Osteoblast (primary cell): ENCODE results near the gene CLCN1. TPM values are rescaled to one million over a fixed set of nuclear protein-coding genes. Genes with fewer than 3 reads are reported as not detected.
A peak's percentile ranks its signal among the peaks of the same experiment; 100 is the strongest.

Source experiments
- DNase-seq: peaks from one replicate; pipeline ENCODE4 v3.0.0; 2011; ENCODE audit warnings: low spot score, mixed read lengths; ENCODE audit not compliant: insufficient read length; ENCODE audit errors: missing footprints
- H2AFZ ChIP-seq: 2 replicates; pipeline ENCODE4 v1.6.0; 2011; ENCODE audit warnings: mild to moderate bottlenecking, low read length
- H3K27ac ChIP-seq: 2 replicates; pipeline ENCODE4 v1.5.1; 2011; ENCODE audit warnings: mild to moderate bottlenecking, low read depth, low read length, moderate library complexity
- H3K27me3 ChIP-seq: 2 replicates; pipeline ENCODE4 v1.6.0; 2012; ENCODE audit warnings: mild to moderate bottlenecking, control low read depth, inconsistent platforms, low read length, moderate library complexity; ENCODE audit not compliant: insufficient read depth
- H3K36me3 ChIP-seq: 2 replicates; pipeline ENCODE4 v1.5.1; 2011; ENCODE audit warnings: mild to moderate bottlenecking, low read length, control low read depth, moderate library complexity; ENCODE audit not compliant: insufficient read depth
- H3K4me1 ChIP-seq: 2 replicates; pipeline ENCODE4 v1.5.1; 2011; ENCODE audit warnings: mild to moderate bottlenecking, low read length, control low read depth, moderate library complexity; ENCODE audit not compliant: insufficient read depth
- H3K4me2 ChIP-seq: 2 replicates; pipeline ENCODE4 v1.6.0; 2011; ENCODE audit warnings: mild to moderate bottlenecking, low read length; ENCODE audit not compliant: insufficient read depth
- H3K4me3 ChIP-seq: fragments of 200-600 bp; sonication (generic); 3 replicates; pipeline ENCODE4 v1.5.1; 2012; ENCODE audit warnings: mild to moderate bottlenecking, low read length, inconsistent platforms; ENCODE audit not compliant: insufficient read depth
- H3K79me2 ChIP-seq: 2 replicates; pipeline ENCODE4 v1.6.0; 2012; ENCODE audit warnings: mild to moderate bottlenecking, low read length, control low read depth, inconsistent platforms; ENCODE audit not compliant: insufficient read depth
- H3K9me3 ChIP-seq: 2 replicates; pipeline ENCODE4 v1.5.1; 2011; ENCODE audit warnings: low read depth, low read length, control low read depth
- H4K20me1 ChIP-seq: 2 replicates; pipeline ENCODE4 v1.6.0; 2012; ENCODE audit warnings: mild to moderate bottlenecking, low read length, control low read depth; ENCODE audit not compliant: insufficient read depth
- total RNA-seq: library from RNA; depleted of rRNA; stranded (reverse); fragments of >200 nt; gene quantifications from 2 replicates; pipeline ENCODE4 v1.2.3, GENCODE V29; 2012
- TF ChIP-seq, protein P1 (sequence below): IDR thresholded peaks from 2 replicates; pipeline ENCODE4 v1.5.1; 2011; ENCODE audit warnings: mild to moderate bottlenecking, low read depth, low read length, moderate library complexity; ENCODE audit errors: extremely low read depth

Gene CLCN1
- total RNA-seq, 1 donor, result under 0.01 TPM

DNA sequence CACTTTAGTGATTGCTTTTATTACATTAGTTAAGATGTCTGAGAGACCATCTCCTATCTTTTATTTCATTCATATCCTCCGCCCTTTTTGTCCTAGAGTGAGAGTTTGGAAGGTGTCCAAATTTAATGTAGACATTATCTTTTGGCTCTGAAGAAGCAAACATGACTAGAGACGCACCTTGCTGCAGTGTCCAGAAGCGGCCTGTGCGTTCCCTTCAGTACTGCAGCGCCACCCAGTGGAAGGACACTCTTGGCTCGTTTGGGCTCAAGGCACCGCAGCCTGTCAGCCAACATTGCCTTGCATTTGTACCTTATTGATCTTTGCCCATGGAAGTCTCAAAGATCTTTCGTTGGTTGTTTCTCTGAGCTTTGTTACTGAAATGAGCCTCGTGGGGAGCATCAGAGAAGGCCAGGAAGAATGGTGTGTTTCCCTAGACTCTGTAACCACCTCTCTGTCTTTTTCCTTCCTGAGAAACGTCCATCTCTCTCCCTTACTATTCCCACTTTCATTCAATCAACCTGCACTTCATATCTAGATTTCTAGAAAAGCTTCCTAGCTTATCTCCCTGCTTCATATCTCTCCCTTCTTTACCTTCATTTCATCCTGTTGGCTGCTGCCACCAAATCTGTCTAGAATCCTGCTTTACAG is 10.4 kb upstream of the CLCN1 start:
- TF ChIP-seq, protein P1, sequence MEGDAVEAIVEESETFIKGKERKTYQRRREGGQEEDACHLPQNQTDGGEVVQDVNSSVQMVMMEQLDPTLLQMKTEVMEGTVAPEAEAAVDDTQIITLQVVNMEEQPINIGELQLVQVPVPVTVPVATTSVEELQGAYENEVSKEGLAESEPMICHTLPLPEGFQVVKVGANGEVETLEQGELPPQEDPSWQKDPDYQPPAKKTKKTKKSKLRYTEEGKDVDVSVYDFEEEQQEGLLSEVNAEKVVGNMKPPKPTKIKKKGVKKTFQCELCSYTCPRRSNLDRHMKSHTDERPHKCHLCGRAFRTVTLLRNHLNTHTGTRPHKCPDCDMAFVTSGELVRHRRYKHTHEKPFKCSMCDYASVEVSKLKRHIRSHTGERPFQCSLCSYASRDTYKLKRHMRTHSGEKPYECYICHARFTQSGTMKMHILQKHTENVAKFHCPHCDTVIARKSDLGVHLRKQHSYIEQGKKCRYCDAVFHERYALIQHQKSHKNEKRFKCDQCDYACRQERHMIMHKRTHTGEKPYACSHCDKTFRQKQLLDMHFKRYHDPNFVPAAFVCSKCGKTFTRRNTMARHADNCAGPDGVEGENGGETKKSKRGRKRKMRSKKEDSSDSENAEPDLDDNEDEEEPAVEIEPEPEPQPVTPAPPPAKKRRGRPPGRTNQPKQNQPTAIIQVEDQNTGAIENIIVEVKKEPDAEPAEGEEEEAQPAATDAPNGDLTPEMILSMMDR, result peak; percentile 78
- Histone ChIP-seq H3K9me3 (no peaks in the 10 kb centered on the region), H3K4me2 (no peak overlapping the region), H3K4me3 (no peak overlapping the region), H3K27me3 (no peaks in the 10 kb centered on the region), H3K79me2 (no peaks in the 10 kb centered on the region), H4K20me1 (no peaks in the 10 kb centered on the region), H3K36me3 (peaks cover 71% of the 10 kb centered on the region), H3K4me1 (no peaks in the 10 kb centered on the region), H3K27ac (no peak overlapping the region), H2AFZ (no peak overlapping the region)
- DNase-seq, result peak; percentile 79

DNA sequence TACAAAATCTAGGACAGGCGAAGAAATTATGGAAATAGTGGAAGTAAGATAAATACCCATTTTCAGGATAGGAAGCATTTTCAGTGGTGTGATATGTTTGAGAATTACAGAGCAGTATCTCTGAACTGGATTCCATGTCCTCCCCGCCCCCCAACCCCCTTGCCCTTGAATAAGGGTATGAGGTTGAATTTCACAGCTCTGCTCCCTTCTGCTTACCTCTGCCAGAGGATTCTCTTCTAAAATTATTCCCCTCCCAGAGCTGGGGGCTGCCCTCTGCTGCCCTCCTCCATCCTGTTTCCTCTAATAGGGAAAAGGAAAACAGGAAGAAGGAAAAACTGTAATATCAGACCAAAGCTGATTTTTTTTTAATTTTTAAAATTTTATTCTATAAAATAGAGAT is 7.3 kb upstream of the CLCN1 start:
- TF ChIP-seq, protein P1, result no peak

DNA sequence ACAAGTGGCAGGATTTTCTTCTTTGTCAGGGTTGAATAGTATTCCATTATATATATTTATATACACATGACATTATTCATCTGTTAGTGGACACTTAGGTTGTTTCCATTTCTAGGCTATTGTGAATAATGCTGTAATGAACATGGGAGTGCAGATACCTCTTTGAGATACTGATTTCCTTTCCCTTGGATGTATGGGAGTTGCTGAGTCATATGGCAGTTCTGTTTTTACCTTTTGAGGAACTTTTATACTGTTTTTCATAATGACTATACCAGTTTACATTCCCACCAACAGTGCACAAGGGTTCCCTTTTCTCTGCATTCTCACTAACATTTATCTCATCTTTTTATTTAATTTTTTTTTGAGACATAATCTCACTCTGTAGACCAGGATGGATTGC is 1.8 kb upstream of the CLCN1 start:
- H3K4me2 ChIP-seq, result no peak overlapping the region
- no peak overlapping the region for H2AFZ ChIP-seq
- H3K9me3 ChIP-seq, result no peaks in the 10 kb centered on the region
- peaks cover 9% of the 10 kb centered on the region for H3K4me1 ChIP-seq
- no peaks in the 10 kb centered on the region for H3K79me2 ChIP-seq
- H3K27me3 ChIP-seq, result no peaks in the 10 kb centered on the region
- H4K20me1 ChIP-seq, result no peaks in the 10 kb centered on the region
- no peak for DNase-seq
- H3K36me3 ChIP-seq, result no peaks in the 10 kb centered on the region
- TF ChIP-seq, protein P1, result no peak
- no peak overlapping the region for H3K27ac ChIP-seq
- H3K4me3 ChIP-seq, result no peak overlapping the region

More for the DNA sequence above, 7.3 kb upstream of the CLCN1 start:
- no peaks in the 10 kb centered on the region for H3K4me1 ChIP-seq
- H3K79me2 ChIP-seq, result no peaks in the 10 kb centered on the region
- H3K9me3 ChIP-seq, result no peaks in the 10 kb centered on the region
- H3K4me2 ChIP-seq, result no peak overlapping the region
- no peak overlapping the region for H3K27ac ChIP-seq
- H3K4me3 ChIP-seq, result no peak overlapping the region
- H3K36me3 ChIP-seq, result peaks cover 42% of the 10 kb centered on the region
- no peaks in the 10 kb centered on the region for H3K27me3 ChIP-seq
- no peaks in the 10 kb centered on the region for H4K20me1 ChIP-seq
- no peak overlapping the region for H2AFZ ChIP-seq
- no peak for DNase-seq

DNA sequence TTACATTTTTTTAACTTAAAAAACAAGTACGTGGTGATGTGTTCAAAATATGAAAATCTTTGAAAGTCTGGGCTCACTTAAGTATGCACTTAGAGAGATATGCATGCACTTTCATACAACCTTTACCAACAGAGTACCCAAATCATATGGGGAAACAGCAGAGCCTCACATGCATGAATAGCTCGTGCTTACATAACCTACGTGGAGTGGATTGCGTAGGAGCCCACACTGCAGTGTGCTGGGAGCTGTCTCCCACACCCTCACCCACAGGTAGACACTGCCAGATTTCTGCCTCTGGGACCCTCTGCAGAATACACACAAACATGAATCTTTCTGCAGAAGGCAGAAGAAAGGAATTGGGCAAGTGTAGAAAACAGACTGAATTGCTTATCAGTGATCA is 581 bp downstream of the CLCN1 start:
- Histone ChIP-seq H3K79me2 (no peaks in the 10 kb centered on the region), H4K20me1 (no peaks in the 10 kb centered on the region), H3K4me3 (no peak overlapping the region), H3K36me3 (no peaks in the 10 kb centered on the region), H2AFZ (no peak overlapping the region), H3K27me3 (no peaks in the 10 kb centered on the region), H3K27ac (no peak overlapping the region), H3K9me3 (no peaks in the 10 kb centered on the region), H3K4me2 (no peak overlapping the region), H3K4me1 (peaks cover 12% of the 10 kb centered on the region)
- DNase-seq, result no peak
- TF ChIP-seq, protein P1, result no peak
